GM12891 (cell line): ENCODE results near the gene NOM1.

Experiments
- POLR2A ChIP-seq: IDR thresholded peaks from 2 replicates; pipeline ENCODE4 v1.6.1; 2011; ENCODE audit warnings: low read depth, low read length, control low read depth
- POLR2AphosphoS5 ChIP-seq: IDR thresholded peaks from 2 replicates; pipeline ENCODE4 v1.6.1; 2011; ENCODE audit warnings: low read depth, low read length, control low read depth
- SPI1 ChIP-seq: IDR thresholded peaks from 2 replicates; pipeline ENCODE4 v1.6.1; 2011; ENCODE audit warnings: low read depth, low read length, control low read depth

- no peak for TF ChIP-seq POLR2AphosphoS5
- TF ChIP-seq SPI1, result no peak
- no peak for TF ChIP-seq POLR2A
These were observed 43.3 kb upstream of the NOM1 start for GRCh38 chr7:156906200-156906649.
